Lower leg skin (tissue), 3 donors: ENCODE data around the gene TAF1B.

Experiments
- POLR2A ChIP-seq, 2 donors: fragments of 450-650 bp; IDR thresholded peaks; one replicate each; pipeline ENCODE4 v1.6.1; 2016 to 2017; ENCODE audit warnings: antibody characterized with exemption in 2 of 2, mild to moderate bottlenecking in 1 of 2, moderate library complexity in 1 of 2
- TF ChIP-seq, protein P1 (sequence below), 3 donors: fragments of 450-650 bp; IDR thresholded peaks; one replicate each; pipeline ENCODE4 v1.5.1; 2016; ENCODE audit warnings: antibody characterized with exemption in 3 of 3, mild to moderate bottlenecking in 3 of 3, moderate library complexity in 2 of 3

DNA sequence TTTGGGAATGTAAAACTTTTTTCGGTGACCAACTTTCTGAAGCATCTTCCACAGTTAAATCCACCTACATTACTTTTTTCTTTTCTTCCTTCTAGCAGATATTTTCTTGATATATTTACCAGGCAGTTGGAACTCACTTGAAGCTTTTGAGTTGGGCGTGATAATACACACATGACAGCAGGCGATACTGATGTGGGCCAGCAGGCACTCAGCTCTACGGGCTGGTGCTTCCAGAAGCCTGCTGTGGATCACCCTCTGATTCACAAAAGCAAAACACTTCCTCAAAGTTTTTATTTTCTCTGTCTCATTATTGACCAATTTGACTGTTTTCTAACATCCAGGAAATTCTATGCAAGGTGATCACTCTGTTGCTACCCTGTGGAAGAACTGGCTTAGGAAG lies 131.1 kb downstream of the TAF1B start:
- TF ChIP-seq, protein P1, sequence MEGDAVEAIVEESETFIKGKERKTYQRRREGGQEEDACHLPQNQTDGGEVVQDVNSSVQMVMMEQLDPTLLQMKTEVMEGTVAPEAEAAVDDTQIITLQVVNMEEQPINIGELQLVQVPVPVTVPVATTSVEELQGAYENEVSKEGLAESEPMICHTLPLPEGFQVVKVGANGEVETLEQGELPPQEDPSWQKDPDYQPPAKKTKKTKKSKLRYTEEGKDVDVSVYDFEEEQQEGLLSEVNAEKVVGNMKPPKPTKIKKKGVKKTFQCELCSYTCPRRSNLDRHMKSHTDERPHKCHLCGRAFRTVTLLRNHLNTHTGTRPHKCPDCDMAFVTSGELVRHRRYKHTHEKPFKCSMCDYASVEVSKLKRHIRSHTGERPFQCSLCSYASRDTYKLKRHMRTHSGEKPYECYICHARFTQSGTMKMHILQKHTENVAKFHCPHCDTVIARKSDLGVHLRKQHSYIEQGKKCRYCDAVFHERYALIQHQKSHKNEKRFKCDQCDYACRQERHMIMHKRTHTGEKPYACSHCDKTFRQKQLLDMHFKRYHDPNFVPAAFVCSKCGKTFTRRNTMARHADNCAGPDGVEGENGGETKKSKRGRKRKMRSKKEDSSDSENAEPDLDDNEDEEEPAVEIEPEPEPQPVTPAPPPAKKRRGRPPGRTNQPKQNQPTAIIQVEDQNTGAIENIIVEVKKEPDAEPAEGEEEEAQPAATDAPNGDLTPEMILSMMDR (IDR thresholded peaks at IDR 0.05): no peak
- no peak for TF ChIP-seq POLR2A (IDR thresholded peaks at IDR 0.05)
